Panc1 (cell line): ENCODE data around the gene KAZN. TPM values are rescaled to one million over a fixed set of nuclear protein-coding genes. Genes with fewer than 3 reads are reported as not detected.

Experiments
- ATAC-seq: fragments of 200-7000 bp; cut with Tn5 transposase; 2 replicates; pipeline ENCODE4 v1.9.1; 2020; ENCODE audit warnings: mild to moderate bottlenecking, moderate library complexity
- BruUV-seq: library from RNA; stranded (reverse); fragments of 400-500 nt; replicated peaks from 2 replicates; lab custom pipeline; 2021; lab: Mats Ljungman, UMichigan
- CTCF ChIA-PET: fragments of 300-600 bp; sonication (Branson Sonifier 250); formaldehyde crosslinking; loops from one replicate; lab custom pipeline; 2022; ENCODE audit warnings: antibody characterized with exemption; lab: Charles Lee
- POLR2A ChIA-PET: fragments of 300-600 bp; sonication (Branson Sonifier 250); formaldehyde crosslinking; loops from one replicate; lab custom pipeline; 2022; ENCODE audit warnings: antibody characterized with exemption; lab: Charles Lee
- DNase-seq: peaks from one replicate; pipeline ENCODE4 v3.0.0-alpha.2; 2010; ENCODE audit warnings: low read depth, low spot score
- H3K27ac ChIP-seq: 2 replicates; pipeline ENCODE4 v1.5.1; 2011; ENCODE audit warnings: mild to moderate bottlenecking, low read length, inconsistent platforms
- H3K27me3 ChIP-seq: fragments of 200-500 bp; sonication (Bioruptor generic); 2 replicates; pipeline ENCODE4 v1.6.0; 2014; ENCODE audit warnings: low read length, inconsistent platforms; ENCODE audit not compliant: control insufficient read depth, insufficient read depth
- H3K36me3 ChIP-seq: fragments of 200-500 bp; sonication (Bioruptor generic); 2 replicates; pipeline ENCODE4 v1.5.1; 2014; ENCODE audit warnings: inconsistent platforms, mild to moderate bottlenecking, low read length, moderate library complexity; ENCODE audit not compliant: control insufficient read depth, insufficient read depth
- H3K4me1 ChIP-seq: 2 replicates; pipeline ENCODE4 v1.5.1; 2011; ENCODE audit warnings: inconsistent platforms, mild to moderate bottlenecking, low read length, moderate library complexity; ENCODE audit not compliant: control insufficient read depth, insufficient read depth
- H3K4me3 ChIP-seq, 2 experiments: 2 replicates each; pipeline ENCODE4 v1.5.1; 2011 to 2012; ENCODE audit warnings: low read depth in 2 of 2, low read length in 2 of 2, mild to moderate bottlenecking in 2 of 2, inconsistent platforms in 1 of 2, moderate library complexity in 1 of 2
- H3K9me3 ChIP-seq: fragments of 200-500 bp; sonication (Bioruptor generic); 2 replicates; pipeline ENCODE4 v1.5.1; 2014; ENCODE audit warnings: low read depth, mild to moderate bottlenecking, inconsistent platforms, low read length, moderate library complexity; ENCODE audit not compliant: control insufficient read depth, insufficient read depth
- POLR2AphosphoS5 ChIP-seq: IDR thresholded peaks from 2 replicates; pipeline ENCODE4 v1.6.1; 2012; ENCODE audit warnings: mild to moderate bottlenecking, low read depth, low read length, moderate library complexity
- SIN3A ChIP-seq: IDR thresholded peaks from 2 replicates; pipeline ENCODE4 v1.6.1; 2012; ENCODE audit warnings: low read depth, mild to moderate bottlenecking, low read length, moderate library complexity, borderline replicate concordance; ENCODE audit not compliant: insufficient read depth
- TCF7L2 ChIP-seq: IDR thresholded peaks from 2 replicates; pipeline ENCODE4 v1.6.1; 2011; ENCODE audit warnings: mild to moderate bottlenecking, low read depth, low read length, inconsistent platforms
- in situ Hi-C: cut with HindIII; loops from 2 replicates; pipeline ENCODE4 v1.10.0; 2016; ENCODE audit warnings: low sequenced_read_pairs, low pct_unique_long_range_greater_than_20kb
- intact Hi-C: fragments of 100-400 bp; cut with micrococcal nuclease; formaldehyde crosslinking; loops from one replicate; pipeline ENCODE4 v1.10.0; 2022; ENCODE audit not compliant: unreplicated experiment
- total RNA-seq: library from RNA; stranded (reverse); gene quantifications from one replicate; pipeline ENCODE4 v1.2.1, GENCODE V29; 2021; ENCODE audit not compliant: unreplicated experiment
- TF ChIP-seq, protein P1 (sequence below): fragments of 450-650 bp; IDR thresholded peaks from 2 replicates; pipeline ENCODE4 v1.5.1; 2017; ENCODE audit warnings: mild to moderate bottlenecking
- TF ChIP-seq, protein P2 (sequence below), 2 experiments: IDR thresholded peaks; 2 replicates each; pipeline ENCODE4 v1.6.1; 2011 to 2012; ENCODE audit warnings: low read depth in 2 of 2, control low read depth in 1 of 2, low read length in 1 of 2, mild to moderate bottlenecking in 1 of 2, moderate library complexity in 1 of 2; ENCODE audit not compliant: insufficient read depth in 1 of 2

KAZN gene
- total RNA-seq, 1 experiment from 2014 or later, result 6.6 TPM

DNA sequence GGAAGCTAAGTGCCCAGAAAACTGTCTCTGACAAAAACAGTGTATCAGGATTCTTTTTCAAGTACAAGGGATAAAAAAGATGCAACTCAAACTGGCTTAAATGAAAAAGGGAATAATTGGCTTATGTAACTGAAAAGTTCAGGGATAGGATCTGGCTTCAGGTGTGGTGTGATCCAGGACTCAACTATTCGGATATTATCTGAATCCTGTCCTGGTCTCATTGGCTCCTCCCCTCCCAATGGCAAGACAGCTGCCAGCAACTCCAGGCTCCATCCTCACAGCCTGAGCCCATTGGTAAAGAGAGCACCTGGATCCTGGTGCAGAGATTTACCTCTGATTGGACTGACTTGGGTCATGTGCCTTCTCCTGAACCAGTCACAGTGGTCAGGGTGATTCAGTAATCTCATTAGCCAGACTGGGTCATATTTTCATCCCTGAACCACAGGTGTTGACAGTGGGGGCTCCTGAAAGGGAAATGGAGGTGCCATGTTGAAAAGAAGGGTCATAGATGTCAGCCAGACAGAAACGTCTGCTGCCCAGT is 349.7 kb downstream of the KAZN start:
- intact Hi-C loops (no loop called here), in situ Hi-C loops (no loop called here)
- Histone ChIP-seq H3K27ac (no peak overlapping the region), H3K4me3 (no peak overlapping the region), H3K9me3 (no peaks in the 10 kb centered on the region), H3K4me1 (no peaks in the 10 kb centered on the region), H3K36me3 (no peaks in the 10 kb centered on the region), H3K27me3 (no peaks in the 10 kb centered on the region)
- CTCF ChIA-PET, result interaction anchor here (0.6 kb wide), 1 partner anchor 80 kb away, joined by 3 read pairs; no protein-coding TSS in a partner anchor
- ATAC-seq (no peak), DNase-seq (no peak)
- no TSS peak for BruUV-seq
- no peak for TF ChIP-seq TCF7L2
- TF ChIP-seq, protein P1, sequence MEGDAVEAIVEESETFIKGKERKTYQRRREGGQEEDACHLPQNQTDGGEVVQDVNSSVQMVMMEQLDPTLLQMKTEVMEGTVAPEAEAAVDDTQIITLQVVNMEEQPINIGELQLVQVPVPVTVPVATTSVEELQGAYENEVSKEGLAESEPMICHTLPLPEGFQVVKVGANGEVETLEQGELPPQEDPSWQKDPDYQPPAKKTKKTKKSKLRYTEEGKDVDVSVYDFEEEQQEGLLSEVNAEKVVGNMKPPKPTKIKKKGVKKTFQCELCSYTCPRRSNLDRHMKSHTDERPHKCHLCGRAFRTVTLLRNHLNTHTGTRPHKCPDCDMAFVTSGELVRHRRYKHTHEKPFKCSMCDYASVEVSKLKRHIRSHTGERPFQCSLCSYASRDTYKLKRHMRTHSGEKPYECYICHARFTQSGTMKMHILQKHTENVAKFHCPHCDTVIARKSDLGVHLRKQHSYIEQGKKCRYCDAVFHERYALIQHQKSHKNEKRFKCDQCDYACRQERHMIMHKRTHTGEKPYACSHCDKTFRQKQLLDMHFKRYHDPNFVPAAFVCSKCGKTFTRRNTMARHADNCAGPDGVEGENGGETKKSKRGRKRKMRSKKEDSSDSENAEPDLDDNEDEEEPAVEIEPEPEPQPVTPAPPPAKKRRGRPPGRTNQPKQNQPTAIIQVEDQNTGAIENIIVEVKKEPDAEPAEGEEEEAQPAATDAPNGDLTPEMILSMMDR, result no peak
- TF ChIP-seq SIN3A, result no peak
- TF ChIP-seq, protein P2, sequence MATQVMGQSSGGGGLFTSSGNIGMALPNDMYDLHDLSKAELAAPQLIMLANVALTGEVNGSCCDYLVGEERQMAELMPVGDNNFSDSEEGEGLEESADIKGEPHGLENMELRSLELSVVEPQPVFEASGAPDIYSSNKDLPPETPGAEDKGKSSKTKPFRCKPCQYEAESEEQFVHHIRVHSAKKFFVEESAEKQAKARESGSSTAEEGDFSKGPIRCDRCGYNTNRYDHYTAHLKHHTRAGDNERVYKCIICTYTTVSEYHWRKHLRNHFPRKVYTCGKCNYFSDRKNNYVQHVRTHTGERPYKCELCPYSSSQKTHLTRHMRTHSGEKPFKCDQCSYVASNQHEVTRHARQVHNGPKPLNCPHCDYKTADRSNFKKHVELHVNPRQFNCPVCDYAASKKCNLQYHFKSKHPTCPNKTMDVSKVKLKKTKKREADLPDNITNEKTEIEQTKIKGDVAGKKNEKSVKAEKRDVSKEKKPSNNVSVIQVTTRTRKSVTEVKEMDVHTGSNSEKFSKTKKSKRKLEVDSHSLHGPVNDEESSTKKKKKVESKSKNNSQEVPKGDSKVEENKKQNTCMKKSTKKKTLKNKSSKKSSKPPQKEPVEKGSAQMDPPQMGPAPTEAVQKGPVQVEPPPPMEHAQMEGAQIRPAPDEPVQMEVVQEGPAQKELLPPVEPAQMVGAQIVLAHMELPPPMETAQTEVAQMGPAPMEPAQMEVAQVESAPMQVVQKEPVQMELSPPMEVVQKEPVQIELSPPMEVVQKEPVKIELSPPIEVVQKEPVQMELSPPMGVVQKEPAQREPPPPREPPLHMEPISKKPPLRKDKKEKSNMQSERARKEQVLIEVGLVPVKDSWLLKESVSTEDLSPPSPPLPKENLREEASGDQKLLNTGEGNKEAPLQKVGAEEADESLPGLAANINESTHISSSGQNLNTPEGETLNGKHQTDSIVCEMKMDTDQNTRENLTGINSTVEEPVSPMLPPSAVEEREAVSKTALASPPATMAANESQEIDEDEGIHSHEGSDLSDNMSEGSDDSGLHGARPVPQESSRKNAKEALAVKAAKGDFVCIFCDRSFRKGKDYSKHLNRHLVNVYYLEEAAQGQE (IDR thresholded peaks at IDR 0.05; ENCODE audit: insufficient read depth in 1 of 2, low read depth in 2 of 2, low read length in 1 of 2), result no peak
- TF ChIP-seq POLR2AphosphoS5, result no peak
- POLR2A ChIA-PET, result no interaction called here

DNA sequence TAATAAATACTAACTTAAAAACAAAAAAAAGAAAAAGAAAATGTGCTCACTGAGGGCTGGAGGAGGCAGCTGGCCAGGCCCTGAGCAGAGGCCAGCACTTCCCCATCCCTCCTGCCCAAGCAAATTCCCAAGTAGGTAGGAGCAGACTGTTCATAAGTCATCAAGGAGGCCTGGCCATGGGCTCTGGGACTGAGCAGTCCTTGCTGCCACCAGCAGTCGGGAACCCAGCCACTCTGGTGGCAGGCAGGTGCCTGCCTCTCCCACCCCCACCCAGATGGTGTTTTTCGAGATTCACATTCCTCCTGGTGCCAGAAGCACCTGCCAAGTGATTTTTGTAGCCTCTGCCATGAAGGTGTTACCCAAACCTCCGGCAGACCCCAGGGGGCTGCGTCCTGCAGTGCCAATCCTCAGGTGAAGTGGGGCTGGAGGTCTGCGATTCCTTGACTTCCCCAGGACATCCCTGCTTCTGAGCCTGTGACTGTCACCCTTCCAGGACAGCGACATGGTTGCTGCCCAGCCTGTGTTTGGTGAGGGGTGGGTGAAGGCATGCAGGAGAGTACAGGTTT is 350.9 kb downstream of the KAZN start:
- ChIA-PET POLR2A (interaction anchor here (0.6 kb wide), 1 partner anchor 17 kb away, joined by 3 read pairs; no protein-coding TSS in a partner anchor), CTCF (no interaction called here)
- TF ChIP-seq, protein P2 (IDR thresholded peaks at IDR 0.05; ENCODE audit: insufficient read depth in 1 of 2, low read depth in 2 of 2, low read length in 1 of 2), result no peak
- TF ChIP-seq TCF7L2, result no peak
- TF ChIP-seq SIN3A, result no peak
- TF ChIP-seq, protein P1, result no peak
- no peak for TF ChIP-seq POLR2AphosphoS5
- in situ Hi-C loops, result no loop called here
- DNase-seq (no peak), ATAC-seq (no peak)
- H3K36me3 ChIP-seq, result no peaks in the 10 kb centered on the region
- intact Hi-C loops, result no loop called here
- no peak overlapping the region for H3K4me3 ChIP-seq
- no peak overlapping the region for H3K27ac ChIP-seq
- no peaks in the 10 kb centered on the region for H3K27me3 ChIP-seq
- H3K4me1 ChIP-seq, result no peaks in the 10 kb centered on the region
- H3K9me3 ChIP-seq, result no peaks in the 10 kb centered on the region
- no TSS peak for BruUV-seq
